ENCODE results near the gene AFAP1L2. TPM values are rescaled to one million over a fixed set of nuclear protein-coding genes. Genes with fewer than 3 reads are reported as not detected.

The AFAP1L2 gene
- total RNA-seq, 1 experiment from 2014 or later: not detected

GRCh38 chr10:114412907-114413797, 8.8 kb upstream of the AFAP1L2 start:
- no peak for DNase-seq (ENCODE audit: extremely low read depth, low read depth)

DNA sequence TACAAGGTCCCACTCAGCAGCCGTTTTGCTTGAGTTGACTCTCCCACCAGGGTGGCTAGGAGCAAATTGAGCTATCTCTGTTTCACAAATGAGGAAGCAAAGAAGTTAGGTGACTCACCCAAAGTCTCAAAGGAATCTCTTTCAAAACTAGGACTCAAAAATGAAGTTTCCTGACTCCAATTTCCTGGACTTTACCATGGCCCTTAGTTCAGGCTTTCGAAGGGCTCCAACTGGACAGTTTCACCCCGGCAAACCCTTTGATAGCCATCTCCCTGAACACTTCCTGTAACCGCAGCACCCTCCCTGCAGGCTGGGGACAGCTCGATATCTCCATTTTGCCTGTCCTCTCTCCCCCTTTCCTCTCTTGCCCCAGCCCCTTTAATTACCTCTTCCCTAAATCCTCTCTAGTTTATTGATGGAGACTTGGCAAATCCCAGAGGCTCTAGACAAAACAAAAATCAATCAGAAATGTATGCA, 4.7 kb upstream of the AFAP1L2 start:
- no peak for DNase-seq (ENCODE audit: extremely low read depth, low read depth)

DNA sequence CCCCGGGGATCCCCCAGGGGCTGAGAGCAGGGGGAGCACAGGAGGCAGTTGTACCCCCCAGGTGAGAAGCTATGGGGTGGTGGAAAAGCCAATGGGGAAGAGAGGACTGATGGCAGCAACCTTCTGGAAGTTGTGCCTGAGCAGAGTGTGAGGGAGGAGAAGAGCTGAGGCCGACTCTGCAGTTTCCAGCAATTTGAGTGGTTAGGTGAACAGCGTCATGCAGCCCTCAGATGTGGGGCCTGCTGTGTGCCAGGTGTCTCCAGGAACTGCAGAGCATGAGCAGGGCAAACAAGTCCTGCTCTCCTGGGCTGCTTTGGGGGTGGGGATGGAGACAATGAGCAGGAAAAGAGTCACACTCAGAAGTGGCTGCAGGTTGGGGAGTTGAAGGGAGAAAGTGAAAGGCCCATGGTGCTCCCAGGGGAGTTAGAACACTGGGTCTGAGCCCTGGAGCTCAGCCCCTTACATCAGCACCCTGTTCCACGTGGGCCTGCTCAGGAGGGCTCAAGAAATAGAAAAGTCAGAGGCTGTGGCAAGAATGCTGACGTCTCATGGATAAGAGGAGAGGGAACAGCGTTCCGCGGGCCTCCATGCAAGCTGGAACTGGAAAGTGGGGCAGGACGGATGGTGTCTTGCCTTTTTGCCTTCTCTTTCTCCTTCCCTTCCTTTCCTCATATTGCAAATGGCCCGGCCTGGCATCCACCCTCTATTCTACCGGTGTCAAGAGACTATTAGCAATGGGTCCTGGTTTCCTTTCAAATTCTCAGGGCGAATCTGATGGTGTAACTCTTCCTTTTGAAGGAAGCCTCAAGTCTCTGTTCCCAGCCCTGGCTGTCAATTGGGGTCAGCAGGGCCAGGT, 4.0 kb upstream of the AFAP1L2 start:
- no peak for DNase-seq (ENCODE audit: extremely low read depth, low read depth)

- no peak for DNase-seq (ENCODE audit: extremely low read depth, low read depth)
Measured at GRCh38 chr10:114406455-114406854, 2.2 kb upstream of the AFAP1L2 start.

GRCh38 chr10:114405011-114405350, 679 bp upstream of the AFAP1L2 start:
- no peak for DNase-seq (ENCODE audit: extremely low read depth, low read depth)

GRCh38 chr10:114403541-114404161, 651 bp downstream of the AFAP1L2 start:
- DNase-seq (ENCODE audit: extremely low read depth, low read depth): no peak

- DNase-seq (ENCODE audit: extremely low read depth, low read depth): no peak
Measured at GRCh38 chr10:114402871-114403540, 1.3 kb downstream of the AFAP1L2 start.

DNA sequence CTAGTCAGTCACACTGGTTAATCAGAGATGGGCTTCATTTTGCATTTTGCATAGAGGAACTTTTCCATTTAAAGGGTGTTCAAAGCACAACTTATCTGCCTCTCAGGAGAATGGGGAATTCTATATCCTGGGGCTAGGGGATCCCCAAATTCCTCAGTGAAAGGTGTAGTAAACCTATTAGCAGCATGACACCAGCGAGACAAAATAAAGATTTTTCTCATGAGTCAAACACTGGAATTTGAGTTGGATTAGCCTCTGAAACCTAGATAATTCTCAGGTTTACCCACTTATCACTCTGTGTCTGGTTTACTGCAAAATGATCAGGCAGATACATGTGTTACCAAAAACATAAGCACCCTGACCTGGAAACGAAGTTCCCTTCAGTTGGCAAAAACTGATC, 2.1 kb downstream of the AFAP1L2 start:
- no peak for DNase-seq (ENCODE audit: extremely low read depth, low read depth)

GRCh38 chr10:114401195-114401791, 3.0 kb downstream of the AFAP1L2 start:
- no peak for DNase-seq (ENCODE audit: extremely low read depth, low read depth)

GRCh38 chr10:114400091-114400490, 4.2 kb downstream of the AFAP1L2 start:
- no peak for DNase-seq (ENCODE audit: extremely low read depth, low read depth)

GRCh38 chr10:114399576-114399975, 4.7 kb downstream of the AFAP1L2 start:
- DNase-seq (ENCODE audit: extremely low read depth, low read depth): no peak

DNA sequence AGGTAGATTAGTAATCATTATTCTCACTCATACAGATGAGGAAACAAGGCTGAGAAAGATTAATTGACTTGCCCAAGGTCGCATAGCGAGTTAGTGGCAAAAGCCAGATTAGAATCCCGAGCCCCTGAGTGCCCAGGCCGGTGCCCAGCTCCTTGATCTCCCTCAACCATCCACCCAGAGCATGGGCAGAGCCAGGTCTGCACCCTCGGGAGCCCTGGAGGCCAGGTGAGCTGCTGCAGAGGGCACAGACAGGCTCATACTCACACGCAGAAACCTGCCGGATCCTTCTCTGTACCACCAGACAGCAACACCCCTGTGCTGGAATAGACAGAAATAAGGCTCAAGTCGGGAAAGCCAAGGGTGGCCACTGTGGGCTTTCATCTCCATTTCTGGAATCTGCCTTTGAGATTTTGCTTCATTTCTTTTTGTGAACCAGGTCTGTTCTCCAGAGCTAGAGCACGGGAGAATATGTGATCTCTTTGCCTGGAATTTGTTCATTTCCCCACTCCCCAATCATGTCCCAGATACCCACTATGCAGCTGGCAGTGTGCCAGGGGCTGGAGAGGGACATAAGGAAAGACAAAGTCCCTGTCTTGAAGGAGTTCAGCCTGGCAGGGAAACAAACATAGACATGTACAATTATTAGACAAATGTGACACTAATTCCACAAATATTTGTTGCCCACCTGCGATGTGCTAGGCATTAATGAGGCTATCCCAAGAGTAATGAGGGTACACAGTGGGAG, 5.5 kb downstream of the AFAP1L2 start:
- DNase-seq (ENCODE audit: extremely low read depth, low read depth): no peak

DNA sequence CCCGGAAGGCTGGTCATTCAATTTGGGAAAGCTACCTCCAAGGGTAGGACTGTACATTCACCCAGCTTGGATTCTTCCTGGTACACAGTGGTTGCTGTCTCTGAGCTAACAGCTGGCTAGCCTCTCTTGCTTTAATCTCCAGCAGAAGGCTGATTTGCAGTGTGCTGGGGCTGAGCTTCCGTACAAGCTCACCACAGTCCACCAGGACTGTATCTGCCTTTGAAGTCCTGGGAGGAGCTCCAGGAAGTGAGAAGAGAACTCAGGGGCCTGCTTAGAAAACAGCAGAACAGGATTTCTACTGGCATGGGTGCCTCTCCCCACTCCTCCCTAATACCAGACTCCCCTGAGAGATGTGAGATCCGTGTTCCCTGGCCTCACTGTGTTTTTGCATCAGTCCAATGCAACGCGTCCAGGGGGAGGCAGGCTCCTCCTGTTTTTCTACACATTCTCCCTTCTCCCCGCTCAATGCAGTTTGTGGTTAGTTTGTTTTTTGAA, 6.6 kb downstream of the AFAP1L2 start:
- DNase-seq (ENCODE audit: extremely low read depth, low read depth): no peak

- no peak for DNase-seq (ENCODE audit: extremely low read depth, low read depth)
Measured at GRCh38 chr10:114396464-114396863, 7.8 kb downstream of the AFAP1L2 start.

DNA sequence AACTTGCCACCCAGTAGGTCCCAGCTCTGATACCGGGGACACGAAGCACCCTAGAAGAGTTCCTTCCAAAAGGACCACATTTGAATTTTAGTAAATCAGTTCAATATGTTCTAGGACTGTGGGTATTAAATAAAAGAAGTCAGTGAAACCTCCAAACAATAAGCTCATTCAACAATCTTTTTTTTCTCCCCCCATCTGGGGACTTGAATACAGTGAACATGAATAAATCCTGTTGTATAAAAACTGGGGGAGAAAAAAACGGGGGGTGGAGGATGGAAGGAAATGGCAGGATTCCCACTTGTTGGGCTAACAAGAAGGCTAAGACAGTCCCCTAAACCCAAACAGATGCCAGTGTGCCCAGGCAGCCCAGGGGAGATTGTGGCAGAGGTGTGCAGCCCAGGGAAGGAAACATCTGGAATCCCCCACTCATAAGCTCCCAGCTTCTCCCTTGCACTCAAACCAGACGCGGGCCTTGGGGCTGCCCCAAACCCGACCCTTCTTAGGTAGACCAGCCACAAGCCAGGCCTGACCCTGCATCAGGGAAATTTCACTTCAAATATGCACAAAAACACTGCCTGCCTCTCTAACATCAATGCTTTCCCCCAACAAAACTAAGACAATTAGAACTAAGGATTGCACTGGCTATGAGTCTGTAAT, 8.8 kb downstream of the AFAP1L2 start:
- no peak for DNase-seq (ENCODE audit: extremely low read depth, low read depth)

DNA sequence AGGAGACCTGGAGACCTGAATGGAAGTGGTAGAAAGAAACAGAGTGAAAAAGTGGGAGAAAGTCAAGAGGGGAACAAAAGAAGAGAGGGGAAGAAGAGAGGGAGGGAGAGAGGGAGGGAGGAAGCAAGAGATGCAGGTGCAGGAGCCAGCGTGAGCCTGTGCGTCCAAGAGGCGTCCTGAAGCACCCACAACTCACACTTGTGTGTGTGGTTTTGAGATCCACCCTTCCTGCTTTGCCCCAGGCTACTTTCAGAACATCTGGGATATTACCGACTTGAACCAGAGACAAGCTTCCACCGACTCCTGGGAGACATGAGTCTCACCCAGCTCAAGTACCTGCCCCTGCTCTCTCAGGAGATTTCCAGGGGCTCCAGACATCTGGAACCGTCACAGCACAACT, 9.8 kb downstream of the AFAP1L2 start:
- no peak for DNase-seq (ENCODE audit: extremely low read depth, low read depth)

DNA sequence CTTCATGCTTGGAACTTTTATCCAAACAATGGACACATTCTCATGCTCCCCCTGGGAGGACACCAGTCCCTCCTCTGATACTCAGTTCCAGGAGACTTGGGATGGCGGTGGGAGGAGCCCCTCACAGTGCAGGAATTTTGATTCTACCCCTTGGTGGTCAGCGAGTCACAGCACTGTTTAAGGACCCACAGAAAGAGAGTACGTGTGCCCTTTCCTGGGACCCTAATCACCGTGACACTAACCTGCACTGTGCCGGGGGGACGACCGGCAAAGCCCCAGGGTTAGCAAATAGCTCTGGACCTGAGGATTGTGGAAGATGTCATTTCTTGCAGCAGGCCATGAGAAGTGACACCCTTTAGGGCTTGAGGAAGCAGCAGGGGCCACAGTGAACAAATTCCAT, 10.4 kb downstream of the AFAP1L2 start:
- no peak for DNase-seq (ENCODE audit: extremely low read depth, low read depth)

DNA sequence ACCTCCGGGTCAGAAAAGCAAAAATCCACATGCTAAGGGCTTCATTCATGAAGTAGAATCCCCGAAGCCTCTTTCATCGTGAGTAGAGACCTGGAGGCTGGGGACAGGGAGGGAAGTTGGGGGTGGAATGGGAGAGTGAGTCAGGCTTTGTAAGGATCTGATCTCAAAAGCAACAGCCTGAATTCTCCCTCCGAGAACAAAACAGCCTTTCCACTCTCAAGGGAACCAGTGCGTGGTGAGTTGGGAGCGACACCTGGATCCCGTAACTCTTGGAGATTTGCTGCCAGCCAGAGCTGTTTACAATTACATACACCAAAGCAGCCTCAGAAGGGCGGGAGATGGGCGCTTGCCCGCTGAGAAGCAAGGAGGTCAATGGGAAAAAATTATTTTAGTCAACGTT, 10.8 kb downstream of the AFAP1L2 start:
- no peak for DNase-seq (ENCODE audit: extremely low read depth, low read depth)
